T-cell (primary cell): ENCODE results near the gene SHISAL1. TPM values are rescaled to one million over a fixed set of nuclear protein-coding genes. Genes with fewer than 3 reads are reported as not detected.

Experiments
- total RNA-seq, 35 experiments: library from RNA in 6 of 35; stranded (reverse) in 6 of 35; fragments of 120-200 nt in 1 of 35; gene quantifications; one replicate each; pipeline versions ENCODE4 v1.2.1 to v1.2.4 and lab custom pipeline; 2013 to 2026

Gene SHISAL1
- total RNA-seq, 5 donors from 2014 or later (not counting 1 experiment from before 2014, with no cell fraction given), result 0.03 to 0.06 TPM; not detected in 3

Other genes with a start within 250 kb of the SHISAL1 start
- gene PARVG, start 132.0 kb downstream of the SHISAL1 start, total RNA-seq, result 100 to 1,000 TPM; 153 to 236 (median 197) TPM
- gene RTL6, start 185.3 kb upstream of the SHISAL1 start, total RNA-seq, result 10 to 100 TPM in 4 of 5 donors, 1 to 10 TPM in 1; 8.9 to 27.9 (median 23.8) TPM